GM23338 (cell line): ENCODE data around the gene ISOC2. TPM values are rescaled to one million over a fixed set of nuclear protein-coding genes. Genes with fewer than 3 reads are reported as not detected.

Experiments
- ATAC-seq: fragments of 200-7000 bp; cut with Tn5 transposase; 3 replicates; pipeline ENCODE4 v1.9.1; 2020
- DNase-seq: peaks from one replicate; pipeline ENCODE4 v3.0.0-alpha.2; 2015; ENCODE audit warnings: low spot score
- H2AFZ ChIP-seq: fragments of 200-600 bp; sonication (generic); 2 replicates; pipeline ENCODE4 v1.8.0; 2016; ENCODE audit warnings: antibody characterized with exemption, mild to moderate bottlenecking, moderate library complexity
- H3F3A ChIP-seq: fragments of 200-600 bp; sonication (generic); replicated peaks from 2 replicates; pipeline ENCODE4 v1.8.0; 2017; ENCODE audit warnings: antibody characterized with exemption, mixed run types, low read depth
- H3K27ac ChIP-seq: fragments of 200-600 bp; sonication (generic); 2 replicates; pipeline ENCODE4 v1.6.1; 2016; ENCODE audit warnings: low read depth
- H3K27me3 ChIP-seq: fragments of 200-600 bp; sonication (generic); 2 replicates; pipeline ENCODE4 v1.8.0; 2016; ENCODE audit warnings: mild to moderate bottlenecking, mixed run types, moderate library complexity; ENCODE audit not compliant: insufficient read depth
- H3K36me3 ChIP-seq: fragments of 200-600 bp; sonication (generic); 2 replicates; pipeline ENCODE4 v1.8.0; 2016; ENCODE audit warnings: mild to moderate bottlenecking; ENCODE audit not compliant: insufficient read depth
- H3K4me1 ChIP-seq: fragments of 200-600 bp; sonication (generic); 2 replicates; pipeline ENCODE4 v1.8.0; 2016; ENCODE audit warnings: mild to moderate bottlenecking, moderate library complexity; ENCODE audit not compliant: insufficient read depth
- H3K4me2 ChIP-seq: fragments of 200-600 bp; sonication (generic); 2 replicates; pipeline ENCODE4 v1.7.1; 2017; ENCODE audit warnings: mixed run types
- H3K4me3 ChIP-seq: fragments of 200-600 bp; sonication (generic); 2 replicates; pipeline ENCODE4 v1.6.1; 2016; ENCODE audit warnings: mixed run types
- H3K79me2 ChIP-seq: fragments of 200-600 bp; sonication (generic); replicated peaks from 2 replicates; pipeline ENCODE4 v1.8.0; 2017; ENCODE audit warnings: mild to moderate bottlenecking; ENCODE audit not compliant: insufficient read depth
- H3K9me2 ChIP-seq: fragments of 200-600 bp; sonication (generic); 2 replicates; pipeline ENCODE4 v1.8.0; 2017; ENCODE audit not compliant: insufficient read depth
- H4K20me1 ChIP-seq: fragments of 200-600 bp; sonication (generic); replicated peaks from 2 replicates; pipeline ENCODE4 v1.8.0; 2017; ENCODE audit warnings: mild to moderate bottlenecking; ENCODE audit not compliant: insufficient read depth
- H3K27ac Mint-ChIP-seq: 2 replicates; pipeline ENCODE4 v1.8.0; 2020; ENCODE audit warnings: inconsistent platforms, mild to moderate bottlenecking, moderate library complexity, mixed read lengths
- H3K27me3 Mint-ChIP-seq: 3 replicates; pipeline ENCODE4 v1.8.0; 2022; ENCODE audit warnings: low read depth, mild to moderate bottlenecking, moderate library complexity, mixed read lengths, inconsistent platforms; ENCODE audit not compliant: insufficient read depth, poor library complexity
- H3K36me3 Mint-ChIP-seq: 3 replicates; pipeline ENCODE4 v1.8.0; 2021; ENCODE audit warnings: low read depth, mild to moderate bottlenecking, inconsistent platforms, moderate library complexity, mixed read lengths
- H3K4me1 Mint-ChIP-seq: 3 replicates; pipeline ENCODE4 v1.8.0; 2020; ENCODE audit warnings: mild to moderate bottlenecking, inconsistent platforms, mixed read lengths
- H3K4me3 Mint-ChIP-seq: 3 replicates; pipeline ENCODE4 v1.8.0; 2021; ENCODE audit warnings: moderate library complexity, mild to moderate bottlenecking, inconsistent platforms, mixed read lengths
- H3K9me3 Mint-ChIP-seq: 3 replicates; pipeline ENCODE4 v1.8.0; 2020; ENCODE audit warnings: moderate library complexity, mild to moderate bottlenecking, inconsistent platforms, mixed read lengths
- CTCF ChIP-seq, 2 experiments: fragments of 200-600 bp in 1 of 2; sonication (generic) in 1 of 2; conservative IDR thresholded peaks; 2 replicates each; pipeline versions ENCODE4 v1.5.1 to v1.6.1; 2016 to 2017; ENCODE audit warnings: antibody characterized with exemption in 2 of 2, low read depth in 2 of 2, mild to moderate bottlenecking in 2 of 2, moderate library complexity in 1 of 2
- ETS1 ChIP-seq: IDR thresholded peaks from 2 replicates; pipeline ENCODE4 v1.6.1; 2016; ENCODE audit warnings: antibody characterized with exemption
- EZH2phosphoT487 ChIP-seq: fragments of 200-600 bp; sonication (generic); IDR thresholded peaks from one replicate; pipeline ENCODE4 v1.8.1; 2018; ENCODE audit warnings: antibody characterized with exemption; ENCODE audit not compliant: unreplicated experiment
- REST ChIP-seq: IDR thresholded peaks from one replicate; pipeline ENCODE4 v1.6.1; 2018; ENCODE audit warnings: antibody characterized with exemption; ENCODE audit not compliant: unreplicated experiment
- STAT1 ChIP-seq: IDR thresholded peaks from one replicate; pipeline ENCODE4 v1.6.1; 2016; ENCODE audit warnings: antibody characterized with exemption; ENCODE audit not compliant: unreplicated experiment
- ZNF462 ChIP-seq: fragments of 250-450 bp; sonication (Bioruptor Pico); IDR thresholded peaks from 2 replicates; pipeline ENCODE4 v1.5.0; 2020; ENCODE audit warnings: mild to moderate bottlenecking, moderate library complexity
- polyA plus RNA-seq: library from polyadenylated mRNA; unstranded; fragments of >200 nt; fragmentation: Nextera tagmentation; extraction: Ambion mirVana; gene quantifications from 2 replicates; pipeline ENCODE4 v1.2.1, GENCODE V29; 2016
- total RNA-seq: library from RNA; depleted of rRNA; stranded (reverse); fragments of >200 nt; shearing (Covaris generic); gene quantifications from 2 replicates; pipeline ENCODE4 v1.2.3, GENCODE V29; 2014

The ISOC2 gene
- total and polyA plus RNA-seq, 2 experiments from 2014 or later, result 62.6 to 85.2 TPM

GRCh38 chr19:55424518-55424917 is 36.9 kb downstream of the ISOC2 start (continued):
- TF ChIP-seq CTCF (conservative IDR thresholded peaks at IDR 0.05; ENCODE audit: low read depth in 2 of 2) (no peak), REST (no peak), ETS1 (no peak), EZH2phosphoT487 (no peak)

- Mint-ChIP-seq H3K27me3 (peaks cover 14% of the 10 kb centered on the region), H3K4me1 (peaks cover under 1% of the 10 kb centered on the region; the same call in 1 of the 3 replicates), H3K4me3 (no peak overlapping the region), H3K9me3 (peaks cover 12% of the 10 kb centered on the region), H3K36me3 (no peaks in the 10 kb centered on the region), H3K27ac (no peak overlapping the region)
- Histone ChIP-seq H3K4me2 (no peak overlapping the region), H3K27me3 (peaks cover 5% of the 10 kb centered on the region; the same call in 1 of the 2 replicates), H3K4me3 (no peak overlapping the region), H4K20me1 (no peaks in the 10 kb centered on the region), H3K36me3 (no peaks in the 10 kb centered on the region), H3K4me1 (0 out of 2 replicates have a peak, but pooled peaks cover under 1% of the 10 kb centered on the region), H3K79me2 (no peaks in the 10 kb centered on the region), H3F3A (no peaks in the 10 kb centered on the region), H3K27ac (no peak overlapping the region), H2AFZ (no peak overlapping the region), H3K9me2 (no peaks in the 10 kb centered on the region)
- DNase-seq (no peak), ATAC-seq (no peak)
- no peak for TF ChIP-seq ZNF462 (CRISPR knock-in tag)
- TF ChIP-seq STAT1, result no peak
- no peak for TF ChIP-seq EZH2phosphoT487
- no peak for TF ChIP-seq REST
Observed at GRCh38 chr19:55423225-55424005, 38.0 kb downstream of the ISOC2 start.
